Activated CD8-positive, alpha-beta memory T cell treated with anti-CD3 and anti-CD28 coated beads, Interleukin-2, amount 50 U/mL, for 24 hours (primary cell): ENCODE measurements around the gene SNX2.

Source experiments
- DNase-seq: peaks from one replicate; pipeline ENCODE4 v3.0.0-alpha.2; 2020; ENCODE audit errors: extremely low read depth

Gene SNX2

GRCh38 chr5:122772446-122772845 is 2.4 kb upstream of the SNX2 start:
- no peak for DNase-seq

- no peak for DNase-seq
Measured at GRCh38 chr5:122773619-122774018, 1.3 kb upstream of the SNX2 start.

GRCh38 chr5:122774519-122774860 is 390 bp upstream of the SNX2 start:
- no peak for DNase-seq

- no peak for DNase-seq
Measured at GRCh38 chr5:122775550-122776542, 966 bp downstream of the SNX2 start.

GRCh38 chr5:122778157-122778556 is 3.3 kb downstream of the SNX2 start:
- DNase-seq, result no peak

GRCh38 chr5:122779451-122779850 is 4.6 kb downstream of the SNX2 start:
- no peak for DNase-seq

- no peak for DNase-seq
Measured at GRCh38 chr5:122780296-122780695, 5.4 kb downstream of the SNX2 start.

- no peak for DNase-seq
Measured at GRCh38 chr5:122781465-122781864, 6.6 kb downstream of the SNX2 start.

- no peak for DNase-seq
Measured at GRCh38 chr5:122785294-122785693, 10.4 kb downstream of the SNX2 start.

- DNase-seq, result no peak
Measured at GRCh38 chr5:122788371-122788770, 13.5 kb downstream of the SNX2 start.

- no peak for DNase-seq
Measured at GRCh38 chr5:122788996-122789395, 14.1 kb downstream of the SNX2 start.

- DNase-seq, result no peak
Measured at GRCh38 chr5:122789461-122790171, 14.7 kb downstream of the SNX2 start.

GRCh38 chr5:122790354-122791103 is 15.6 kb downstream of the SNX2 start:
- no peak for DNase-seq

GRCh38 chr5:122805481-122805880 is 30.6 kb downstream of the SNX2 start:
- DNase-seq, result no peak

- DNase-seq, result no peak
Measured at GRCh38 chr5:122810405-122810804, 35.5 kb downstream of the SNX2 start.

GRCh38 chr5:122815218-122815767 is 40.4 kb downstream of the SNX2 start:
- no peak for DNase-seq

- DNase-seq, result no peak
Measured at GRCh38 chr5:122816756-122817155, 41.9 kb downstream of the SNX2 start.

- DNase-seq, result no peak
Measured at GRCh38 chr5:122831984-122832383, 57.1 kb downstream of the SNX2 start.

- no peak for DNase-seq
Measured at GRCh38 chr5:122835681-122836080, 60.8 kb downstream of the SNX2 start.

- DNase-seq, result no peak
Measured at GRCh38 chr5:122836947-122837346, 62.1 kb downstream of the SNX2 start.

- DNase-seq, result no peak
Measured at GRCh38 chr5:122839731-122840130, 64.9 kb downstream of the SNX2 start.

GRCh38 chr5:122842016-122842580 is 67.2 kb downstream of the SNX2 start:
- no peak for DNase-seq
